ENCODE measurements around the gene ABCC1. TPM values are rescaled to one million over a fixed set of nuclear protein-coding genes. Genes with fewer than 3 reads are reported as not detected.

The ABCC1 gene
- total RNA-seq, 2 donors from 2014 or later: 15.2 to 27.5 TPM

- Histone ChIP-seq H3K27ac (peak overlapping the region in 1 of 2 donors; percentile 18), H3K27me3 (no peaks in the 10 kb centered on the region), H3K4me3 (no peak overlapping the region), H3K4me1 (peaks cover 0 to 12% of the 10 kb centered on the region in 2 donors), H3K9me3 (peaks cover 0 to 16% of the 10 kb centered on the region in 2 donors), H3K36me3 (peaks cover 51% of the 10 kb centered on the region)
- peak; percentile 67 for DNase-seq (ENCODE audit: low spot score)
- TF ChIP-seq CTCF (IDR thresholded peaks at IDR 0.05): no peak
These were observed 171.2 kb downstream of the ABCC1 start for GRCh38 chr16:16120382-16121184.

GRCh38 chr16:16121185-16121727 lies 171.8 kb downstream of the ABCC1 start:
- no peak for DNase-seq (ENCODE audit: low spot score)
- no peak overlapping the region for H3K27ac ChIP-seq

GRCh38 chr16:16122264-16122663 lies 172.8 kb downstream of the ABCC1 start:
- Histone ChIP-seq H3K9me3 (peaks cover 0 to 16% of the 10 kb centered on the region in 2 donors), H3K27ac (no peak overlapping the region), H3K4me3 (no peak overlapping the region), H3K27me3 (no peaks in the 10 kb centered on the region), H3K4me1 (peaks cover 0 to 12% of the 10 kb centered on the region in 2 donors), H3K36me3 (peaks cover 36% of the 10 kb centered on the region)
- no peak for TF ChIP-seq CTCF (IDR thresholded peaks at IDR 0.05)
- no peak for DNase-seq (ENCODE audit: low spot score)

More at GRCh38 chr16:16121185-16121727, 171.8 kb downstream of the ABCC1 start:
- Histone ChIP-seq H3K9me3 (peaks cover 0 to 16% of the 10 kb centered on the region in 2 donors), H3K4me3 (no peak overlapping the region), H3K36me3 (peaks cover 46% of the 10 kb centered on the region), H3K4me1 (peaks cover 0 to 12% of the 10 kb centered on the region in 2 donors), H3K27me3 (no peaks in the 10 kb centered on the region)
- no peak for TF ChIP-seq CTCF (IDR thresholded peaks at IDR 0.05)

GRCh38 chr16:16124438-16124837 lies 175.0 kb downstream of the ABCC1 start:
- H3K36me3 ChIP-seq: peaks cover 23% of the 10 kb centered on the region

GRCh38 chr16:16124974-16125373 lies 175.6 kb downstream of the ABCC1 start:
- peaks cover 0 to 10% of the 10 kb centered on the region in 2 donors for H3K9me3 ChIP-seq
- peaks cover 0 to 9% of the 10 kb centered on the region in 2 donors for H3K4me1 ChIP-seq
- peaks cover 28% of the 10 kb centered on the region for H3K36me3 ChIP-seq
- H3K4me3 ChIP-seq: no peak overlapping the region
- DNase-seq (ENCODE audit: low spot score): no peak
- TF ChIP-seq CTCF (IDR thresholded peaks at IDR 0.05): no peak
- no peak overlapping the region for H3K27ac ChIP-seq
- H3K27me3 ChIP-seq: no peaks in the 10 kb centered on the region

More at GRCh38 chr16:16124438-16124837, 175.0 kb downstream of the ABCC1 start:
- Histone ChIP-seq H3K9me3 (peaks cover 0 to 10% of the 10 kb centered on the region in 2 donors), H3K27me3 (no peaks in the 10 kb centered on the region), H3K4me1 (peaks cover 0 to 12% of the 10 kb centered on the region in 2 donors), H3K27ac (no peak overlapping the region), H3K4me3 (no peak overlapping the region)
- no peak for DNase-seq (ENCODE audit: low spot score)
- TF ChIP-seq CTCF (IDR thresholded peaks at IDR 0.05): no peak
